ENCODE data around the gene CADPS. TPM values are rescaled to one million over a fixed set of nuclear protein-coding genes. Genes with fewer than 3 reads are reported as not detected.

The CADPS gene
- polyA plus RNA-seq, 1 donor from 2014 or later, result 118 TPM

DNA sequence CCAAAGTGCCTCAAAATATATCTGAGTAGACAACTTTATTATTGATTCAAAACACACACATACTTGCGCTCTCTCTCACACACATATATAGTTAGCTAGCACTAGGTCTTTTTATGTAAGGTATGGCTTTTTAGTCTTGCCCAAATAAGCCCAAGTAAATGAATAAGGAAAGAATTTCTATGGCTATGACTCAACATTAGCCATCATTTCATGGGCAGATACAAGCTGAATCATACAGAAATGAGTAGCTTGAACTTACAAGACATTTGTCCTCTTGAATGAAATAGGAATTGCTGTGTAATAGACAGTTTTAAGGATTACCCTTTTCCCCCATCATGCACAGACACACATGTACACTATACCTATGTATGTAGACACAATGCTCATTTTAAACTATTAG, 4.9 kb downstream of the CADPS start:
- Histone ChIP-seq H3K4me3 (ENCODE audit: low read length) (peak overlapping the region; percentile 86), H3K4me2 (ENCODE audit: low read length) (no peak overlapping the region), H3K27me3 (ENCODE audit: insufficient read depth, low read depth, low read length) (no peaks in the 10 kb centered on the region), H3K9me3 (ENCODE audit: low read length) (no peaks in the 10 kb centered on the region), H3F3A (ENCODE audit: insufficient read depth, low read length, poor library complexity, severe bottlenecking) (no peaks in the 10 kb centered on the region), H3K9ac (ENCODE audit: low read length) (no peak overlapping the region), H3K79me2 (replicated peaks; ENCODE audit: insufficient read depth, low read length) (peaks cover 35% of the 10 kb centered on the region), H3K9me2 (ENCODE audit: insufficient read depth, low read length) (no peaks in the 10 kb centered on the region), H2AFZ (ENCODE audit: low read depth, low read length) (no peak overlapping the region), H3K27ac (ENCODE audit: low read length) (no peak overlapping the region), H4K20me1 (ENCODE audit: insufficient read depth) (no peaks in the 10 kb centered on the region), H3K36me3 (ENCODE audit: insufficient read depth, low read length) (no peaks in the 10 kb centered on the region)
- TF ChIP-seq, protein P1, sequence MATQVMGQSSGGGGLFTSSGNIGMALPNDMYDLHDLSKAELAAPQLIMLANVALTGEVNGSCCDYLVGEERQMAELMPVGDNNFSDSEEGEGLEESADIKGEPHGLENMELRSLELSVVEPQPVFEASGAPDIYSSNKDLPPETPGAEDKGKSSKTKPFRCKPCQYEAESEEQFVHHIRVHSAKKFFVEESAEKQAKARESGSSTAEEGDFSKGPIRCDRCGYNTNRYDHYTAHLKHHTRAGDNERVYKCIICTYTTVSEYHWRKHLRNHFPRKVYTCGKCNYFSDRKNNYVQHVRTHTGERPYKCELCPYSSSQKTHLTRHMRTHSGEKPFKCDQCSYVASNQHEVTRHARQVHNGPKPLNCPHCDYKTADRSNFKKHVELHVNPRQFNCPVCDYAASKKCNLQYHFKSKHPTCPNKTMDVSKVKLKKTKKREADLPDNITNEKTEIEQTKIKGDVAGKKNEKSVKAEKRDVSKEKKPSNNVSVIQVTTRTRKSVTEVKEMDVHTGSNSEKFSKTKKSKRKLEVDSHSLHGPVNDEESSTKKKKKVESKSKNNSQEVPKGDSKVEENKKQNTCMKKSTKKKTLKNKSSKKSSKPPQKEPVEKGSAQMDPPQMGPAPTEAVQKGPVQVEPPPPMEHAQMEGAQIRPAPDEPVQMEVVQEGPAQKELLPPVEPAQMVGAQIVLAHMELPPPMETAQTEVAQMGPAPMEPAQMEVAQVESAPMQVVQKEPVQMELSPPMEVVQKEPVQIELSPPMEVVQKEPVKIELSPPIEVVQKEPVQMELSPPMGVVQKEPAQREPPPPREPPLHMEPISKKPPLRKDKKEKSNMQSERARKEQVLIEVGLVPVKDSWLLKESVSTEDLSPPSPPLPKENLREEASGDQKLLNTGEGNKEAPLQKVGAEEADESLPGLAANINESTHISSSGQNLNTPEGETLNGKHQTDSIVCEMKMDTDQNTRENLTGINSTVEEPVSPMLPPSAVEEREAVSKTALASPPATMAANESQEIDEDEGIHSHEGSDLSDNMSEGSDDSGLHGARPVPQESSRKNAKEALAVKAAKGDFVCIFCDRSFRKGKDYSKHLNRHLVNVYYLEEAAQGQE (IDR thresholded peaks at IDR 0.05; ENCODE audit: borderline replicate concordance), result no peak
- TF ChIP-seq, protein P2, sequence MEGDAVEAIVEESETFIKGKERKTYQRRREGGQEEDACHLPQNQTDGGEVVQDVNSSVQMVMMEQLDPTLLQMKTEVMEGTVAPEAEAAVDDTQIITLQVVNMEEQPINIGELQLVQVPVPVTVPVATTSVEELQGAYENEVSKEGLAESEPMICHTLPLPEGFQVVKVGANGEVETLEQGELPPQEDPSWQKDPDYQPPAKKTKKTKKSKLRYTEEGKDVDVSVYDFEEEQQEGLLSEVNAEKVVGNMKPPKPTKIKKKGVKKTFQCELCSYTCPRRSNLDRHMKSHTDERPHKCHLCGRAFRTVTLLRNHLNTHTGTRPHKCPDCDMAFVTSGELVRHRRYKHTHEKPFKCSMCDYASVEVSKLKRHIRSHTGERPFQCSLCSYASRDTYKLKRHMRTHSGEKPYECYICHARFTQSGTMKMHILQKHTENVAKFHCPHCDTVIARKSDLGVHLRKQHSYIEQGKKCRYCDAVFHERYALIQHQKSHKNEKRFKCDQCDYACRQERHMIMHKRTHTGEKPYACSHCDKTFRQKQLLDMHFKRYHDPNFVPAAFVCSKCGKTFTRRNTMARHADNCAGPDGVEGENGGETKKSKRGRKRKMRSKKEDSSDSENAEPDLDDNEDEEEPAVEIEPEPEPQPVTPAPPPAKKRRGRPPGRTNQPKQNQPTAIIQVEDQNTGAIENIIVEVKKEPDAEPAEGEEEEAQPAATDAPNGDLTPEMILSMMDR (IDR thresholded peaks at IDR 0.05; ENCODE audit: poor library complexity, severe bottlenecking), result no peak

DNA sequence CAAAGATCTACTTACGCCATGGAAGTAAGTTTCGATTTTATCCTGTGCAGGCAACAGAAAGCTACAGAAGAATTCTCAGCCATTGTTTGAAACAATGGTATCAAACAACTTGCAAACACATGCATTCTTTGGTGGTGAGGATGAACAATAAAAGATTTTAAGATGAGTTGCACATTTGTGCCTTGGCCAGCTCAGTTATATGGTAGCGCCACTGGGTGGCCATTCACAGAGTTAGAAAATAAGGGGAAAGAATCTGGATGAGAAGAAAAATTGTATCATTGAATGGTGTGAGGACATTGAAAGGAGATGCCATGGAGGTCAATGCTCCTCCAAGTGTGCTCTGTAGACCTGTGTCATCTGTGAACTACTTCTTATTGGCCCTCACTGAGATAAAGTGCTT, 11.6 kb downstream of the CADPS start:
- H3F3A ChIP-seq (ENCODE audit: insufficient read depth, low read length, poor library complexity, severe bottlenecking), result no peaks in the 10 kb centered on the region
- H4K20me1 ChIP-seq (ENCODE audit: insufficient read depth), result no peaks in the 10 kb centered on the region
- no peak overlapping the region for H3K27ac ChIP-seq (ENCODE audit: low read length)
- H3K27me3 ChIP-seq (ENCODE audit: insufficient read depth, low read depth, low read length), result no peaks in the 10 kb centered on the region
- H3K4me3 ChIP-seq (ENCODE audit: low read length), result no peak overlapping the region
- no peak overlapping the region for H2AFZ ChIP-seq (ENCODE audit: low read depth, low read length)
- no peaks in the 10 kb centered on the region for H3K36me3 ChIP-seq (ENCODE audit: insufficient read depth, low read length)
- no peak for TF ChIP-seq RAD21 (conservative IDR thresholded peaks at IDR 0.05)
- no peak overlapping the region for H3K4me2 ChIP-seq (ENCODE audit: low read length)
- peaks cover 2% of the 10 kb centered on the region for H3K79me2 ChIP-seq (replicated peaks; ENCODE audit: insufficient read depth, low read length)
- H3K9ac ChIP-seq (ENCODE audit: low read length), result no peak overlapping the region
- no peaks in the 10 kb centered on the region for H3K9me2 ChIP-seq (ENCODE audit: insufficient read depth, low read length)
- no peaks in the 10 kb centered on the region for H3K9me3 ChIP-seq (ENCODE audit: low read length)

DNA sequence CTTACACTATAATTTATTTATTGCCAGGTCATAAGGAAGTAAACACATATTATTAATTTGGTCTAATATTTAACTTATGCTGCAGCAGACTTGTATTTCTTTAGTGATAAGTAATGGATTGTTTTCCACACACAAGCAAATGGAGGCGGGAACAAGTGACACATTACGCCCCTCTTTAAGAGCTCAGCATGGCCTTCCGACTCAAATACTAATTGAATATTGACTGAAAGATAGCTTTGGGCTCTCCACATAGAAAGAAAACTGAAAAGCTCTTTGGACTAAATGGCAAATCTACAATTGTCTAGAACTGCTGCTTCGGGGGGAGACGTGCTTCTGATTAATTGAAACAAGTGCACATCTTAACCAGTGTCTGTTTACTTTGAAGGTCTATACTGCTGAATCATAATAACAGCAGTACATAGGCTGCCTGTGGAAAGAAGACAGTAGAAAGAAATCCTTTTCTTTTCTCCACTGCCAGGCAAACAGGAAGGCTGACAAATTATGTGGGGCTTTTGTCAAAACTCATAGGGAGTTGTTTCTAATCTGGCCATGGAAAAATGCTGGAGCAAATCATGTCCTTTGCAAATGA, 15.9 kb downstream of the CADPS start:
- no peaks in the 10 kb centered on the region for H4K20me1 ChIP-seq (ENCODE audit: insufficient read depth)
- no peaks in the 10 kb centered on the region for H3K36me3 ChIP-seq (ENCODE audit: insufficient read depth, low read length)
- no peak overlapping the region for H3K27ac ChIP-seq (ENCODE audit: low read length)
- no peaks in the 10 kb centered on the region for H3K9me2 ChIP-seq (ENCODE audit: insufficient read depth, low read length)
- no peaks in the 10 kb centered on the region for H3F3A ChIP-seq (ENCODE audit: insufficient read depth, low read length, poor library complexity, severe bottlenecking)
- peaks cover 2% of the 10 kb centered on the region for H3K79me2 ChIP-seq (replicated peaks; ENCODE audit: insufficient read depth, low read length)
- no peak overlapping the region for H3K4me3 ChIP-seq (ENCODE audit: low read length)
- no peak overlapping the region for H3K9ac ChIP-seq (ENCODE audit: low read length)
- H3K4me2 ChIP-seq (ENCODE audit: low read length), result no peak overlapping the region
- H3K9me3 ChIP-seq (ENCODE audit: low read length), result no peaks in the 10 kb centered on the region
- H2AFZ ChIP-seq (ENCODE audit: low read depth, low read length), result no peak overlapping the region
- TF ChIP-seq, protein P1 (IDR thresholded peaks at IDR 0.05; ENCODE audit: borderline replicate concordance), result no peak
- no peak for TF ChIP-seq SMC3 (conservative IDR thresholded peaks at IDR 0.05; ENCODE audit: poor library complexity)
- TF ChIP-seq EP300 (conservative IDR thresholded peaks at IDR 0.05; ENCODE audit: poor library complexity, severe bottlenecking), result no peak
- no peak for TF ChIP-seq MXI1 (conservative IDR thresholded peaks at IDR 0.05; ENCODE audit: poor library complexity, severe bottlenecking)
- no peak for TF ChIP-seq RAD21 (conservative IDR thresholded peaks at IDR 0.05)
- no peaks in the 10 kb centered on the region for H3K27me3 ChIP-seq (ENCODE audit: insufficient read depth, low read depth, low read length)

Data from neural cell (in vitro differentiated cells).